ENCODE data around the gene CYB5R3.

CYB5R3 gene

DNA sequence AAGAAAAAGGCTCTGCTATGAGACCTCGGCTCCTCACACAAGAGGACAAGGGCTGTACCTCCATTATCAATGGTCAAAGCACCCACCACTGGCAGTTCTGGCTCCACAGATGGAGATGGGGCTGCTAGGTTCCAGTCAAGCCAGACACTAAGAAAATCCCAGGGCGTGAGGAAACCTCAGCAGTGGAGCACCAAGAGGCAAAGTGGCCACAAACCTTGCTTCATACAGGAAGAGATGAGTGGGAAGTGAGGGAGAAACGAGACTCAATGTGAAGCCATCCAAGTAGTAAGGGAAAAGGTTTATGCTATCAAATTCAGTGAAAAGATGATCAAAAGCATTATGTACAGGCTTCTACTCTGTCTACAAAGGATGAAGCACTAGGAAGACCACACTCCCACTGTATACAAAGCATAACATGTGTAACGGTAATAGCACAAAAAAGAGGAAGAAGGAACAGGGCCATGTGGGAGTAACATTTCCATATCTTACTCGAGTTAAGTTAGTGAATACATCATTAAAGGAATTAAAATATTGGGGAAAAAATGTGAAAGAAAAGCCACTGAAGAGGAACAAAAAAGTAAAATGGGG, 61.5 kb downstream of the CYB5R3 start:
- peak; percentile 39 to 68 for DNase-seq (ENCODE audit: low read depth in 1 of 2, low spot score in 1 of 2)
- no peaks in the 10 kb centered on the region for H3K27me3 ChIP-seq (ENCODE audit: insufficient read depth, poor library complexity, severe bottlenecking)
- no peak overlapping the region for H3K4me3 ChIP-seq (replicated peaks; ENCODE audit: insufficient read depth, low read length)
- H3K27ac ChIP-seq (replicated peaks), result peak overlapping the region; percentile 63
- TF ChIP-seq, protein P1, sequence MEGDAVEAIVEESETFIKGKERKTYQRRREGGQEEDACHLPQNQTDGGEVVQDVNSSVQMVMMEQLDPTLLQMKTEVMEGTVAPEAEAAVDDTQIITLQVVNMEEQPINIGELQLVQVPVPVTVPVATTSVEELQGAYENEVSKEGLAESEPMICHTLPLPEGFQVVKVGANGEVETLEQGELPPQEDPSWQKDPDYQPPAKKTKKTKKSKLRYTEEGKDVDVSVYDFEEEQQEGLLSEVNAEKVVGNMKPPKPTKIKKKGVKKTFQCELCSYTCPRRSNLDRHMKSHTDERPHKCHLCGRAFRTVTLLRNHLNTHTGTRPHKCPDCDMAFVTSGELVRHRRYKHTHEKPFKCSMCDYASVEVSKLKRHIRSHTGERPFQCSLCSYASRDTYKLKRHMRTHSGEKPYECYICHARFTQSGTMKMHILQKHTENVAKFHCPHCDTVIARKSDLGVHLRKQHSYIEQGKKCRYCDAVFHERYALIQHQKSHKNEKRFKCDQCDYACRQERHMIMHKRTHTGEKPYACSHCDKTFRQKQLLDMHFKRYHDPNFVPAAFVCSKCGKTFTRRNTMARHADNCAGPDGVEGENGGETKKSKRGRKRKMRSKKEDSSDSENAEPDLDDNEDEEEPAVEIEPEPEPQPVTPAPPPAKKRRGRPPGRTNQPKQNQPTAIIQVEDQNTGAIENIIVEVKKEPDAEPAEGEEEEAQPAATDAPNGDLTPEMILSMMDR (IDR thresholded peaks at IDR 0.05; ENCODE audit: insufficient read depth, low read length), result no peak
- peak; percentile 74; the same call in 1 of the 2 replicates for TF ChIP-seq SPI1 (IDR thresholded peaks at IDR 0.05; ENCODE audit: borderline replicate concordance, low read depth)

DNA sequence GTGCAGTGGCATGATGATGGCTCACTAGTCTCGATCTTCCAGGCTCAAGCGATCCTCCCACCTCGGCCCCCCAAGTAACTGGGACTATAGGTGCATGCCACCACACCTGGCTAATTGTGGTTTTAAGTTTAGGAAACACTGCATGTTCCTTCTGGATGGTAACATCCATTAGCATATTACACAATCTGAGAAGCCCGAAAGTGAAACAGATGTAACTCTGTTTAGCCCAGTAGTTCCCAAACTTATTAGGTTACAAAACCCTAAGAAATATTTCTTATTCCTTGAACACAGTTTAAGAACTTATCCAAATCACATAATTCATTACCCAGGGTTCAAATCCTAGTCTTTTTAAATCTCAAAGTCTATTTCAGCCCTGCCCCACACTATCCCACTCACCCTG, 62.8 kb downstream of the CYB5R3 start:
- DNase-seq (ENCODE audit: low read depth in 1 of 2, low spot score in 1 of 2), result peak in 1 of 2 experiments; percentile 38
- Histone ChIP-seq H3K4me3 (replicated peaks; ENCODE audit: insufficient read depth, low read length) (no peak overlapping the region), H3K27ac (replicated peaks) (peak overlapping the region; percentile 14; the same call in 1 of the 2 replicates), H3K27me3 (ENCODE audit: insufficient read depth, poor library complexity, severe bottlenecking) (no peaks in the 10 kb centered on the region)
- TF ChIP-seq SPI1 (IDR thresholded peaks at IDR 0.05; ENCODE audit: borderline replicate concordance, low read depth) (no peak), GABPA (IDR thresholded peaks at IDR 0.05; ENCODE audit: low read depth) (no peak), POLR2AphosphoS5 (IDR thresholded peaks at IDR 0.05; ENCODE audit: low read depth) (no peak)
- TF ChIP-seq, protein P1 (IDR thresholded peaks at IDR 0.05; ENCODE audit: insufficient read depth, low read length), result no peak
- TF ChIP-seq, protein P2, sequence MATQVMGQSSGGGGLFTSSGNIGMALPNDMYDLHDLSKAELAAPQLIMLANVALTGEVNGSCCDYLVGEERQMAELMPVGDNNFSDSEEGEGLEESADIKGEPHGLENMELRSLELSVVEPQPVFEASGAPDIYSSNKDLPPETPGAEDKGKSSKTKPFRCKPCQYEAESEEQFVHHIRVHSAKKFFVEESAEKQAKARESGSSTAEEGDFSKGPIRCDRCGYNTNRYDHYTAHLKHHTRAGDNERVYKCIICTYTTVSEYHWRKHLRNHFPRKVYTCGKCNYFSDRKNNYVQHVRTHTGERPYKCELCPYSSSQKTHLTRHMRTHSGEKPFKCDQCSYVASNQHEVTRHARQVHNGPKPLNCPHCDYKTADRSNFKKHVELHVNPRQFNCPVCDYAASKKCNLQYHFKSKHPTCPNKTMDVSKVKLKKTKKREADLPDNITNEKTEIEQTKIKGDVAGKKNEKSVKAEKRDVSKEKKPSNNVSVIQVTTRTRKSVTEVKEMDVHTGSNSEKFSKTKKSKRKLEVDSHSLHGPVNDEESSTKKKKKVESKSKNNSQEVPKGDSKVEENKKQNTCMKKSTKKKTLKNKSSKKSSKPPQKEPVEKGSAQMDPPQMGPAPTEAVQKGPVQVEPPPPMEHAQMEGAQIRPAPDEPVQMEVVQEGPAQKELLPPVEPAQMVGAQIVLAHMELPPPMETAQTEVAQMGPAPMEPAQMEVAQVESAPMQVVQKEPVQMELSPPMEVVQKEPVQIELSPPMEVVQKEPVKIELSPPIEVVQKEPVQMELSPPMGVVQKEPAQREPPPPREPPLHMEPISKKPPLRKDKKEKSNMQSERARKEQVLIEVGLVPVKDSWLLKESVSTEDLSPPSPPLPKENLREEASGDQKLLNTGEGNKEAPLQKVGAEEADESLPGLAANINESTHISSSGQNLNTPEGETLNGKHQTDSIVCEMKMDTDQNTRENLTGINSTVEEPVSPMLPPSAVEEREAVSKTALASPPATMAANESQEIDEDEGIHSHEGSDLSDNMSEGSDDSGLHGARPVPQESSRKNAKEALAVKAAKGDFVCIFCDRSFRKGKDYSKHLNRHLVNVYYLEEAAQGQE (IDR thresholded peaks at IDR 0.05; ENCODE audit: insufficient replicate concordance, low read depth), result no peak

DNA sequence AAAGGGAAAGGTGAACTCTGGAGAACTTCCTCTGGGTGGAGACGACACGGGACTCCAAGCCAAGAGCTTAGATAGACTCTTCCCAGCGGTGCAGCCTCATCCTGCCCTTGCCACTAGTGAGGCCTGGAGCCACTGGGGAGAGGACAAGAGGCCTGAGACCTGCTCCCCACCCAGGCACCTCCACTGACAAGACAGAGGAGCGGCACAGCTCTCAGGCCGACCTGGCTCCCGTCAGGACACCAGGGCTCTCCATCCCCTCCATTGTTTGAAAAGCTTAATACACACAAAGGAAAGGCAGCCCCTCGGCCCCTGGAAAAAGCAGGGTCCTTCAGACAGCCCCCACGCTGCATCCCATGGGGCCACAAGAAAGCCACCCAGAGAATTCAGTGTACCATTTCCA, 64.1 kb downstream of the CYB5R3 start:
- Histone ChIP-seq H3K4me3 (replicated peaks; ENCODE audit: insufficient read depth, low read length) (no peak overlapping the region), H3K27ac (replicated peaks) (no peak overlapping the region), H3K27me3 (ENCODE audit: insufficient read depth, poor library complexity, severe bottlenecking) (no peaks in the 10 kb centered on the region)
- TF ChIP-seq, protein P1 (IDR thresholded peaks at IDR 0.05; ENCODE audit: insufficient read depth, low read length), result no peak
- no peak for TF ChIP-seq GABPA (IDR thresholded peaks at IDR 0.05; ENCODE audit: low read depth)
- TF ChIP-seq, protein P2 (IDR thresholded peaks at IDR 0.05; ENCODE audit: insufficient replicate concordance, low read depth), result no peak
- TF ChIP-seq SPI1 (IDR thresholded peaks at IDR 0.05; ENCODE audit: borderline replicate concordance, low read depth), result no peak
- TF ChIP-seq POLR2AphosphoS5 (IDR thresholded peaks at IDR 0.05; ENCODE audit: low read depth), result no peak
- DNase-seq (ENCODE audit: low read depth in 1 of 2, low spot score in 1 of 2), result no peak
